ENCODE results near the gene XXYLT1.

The XXYLT1 gene

DNA sequence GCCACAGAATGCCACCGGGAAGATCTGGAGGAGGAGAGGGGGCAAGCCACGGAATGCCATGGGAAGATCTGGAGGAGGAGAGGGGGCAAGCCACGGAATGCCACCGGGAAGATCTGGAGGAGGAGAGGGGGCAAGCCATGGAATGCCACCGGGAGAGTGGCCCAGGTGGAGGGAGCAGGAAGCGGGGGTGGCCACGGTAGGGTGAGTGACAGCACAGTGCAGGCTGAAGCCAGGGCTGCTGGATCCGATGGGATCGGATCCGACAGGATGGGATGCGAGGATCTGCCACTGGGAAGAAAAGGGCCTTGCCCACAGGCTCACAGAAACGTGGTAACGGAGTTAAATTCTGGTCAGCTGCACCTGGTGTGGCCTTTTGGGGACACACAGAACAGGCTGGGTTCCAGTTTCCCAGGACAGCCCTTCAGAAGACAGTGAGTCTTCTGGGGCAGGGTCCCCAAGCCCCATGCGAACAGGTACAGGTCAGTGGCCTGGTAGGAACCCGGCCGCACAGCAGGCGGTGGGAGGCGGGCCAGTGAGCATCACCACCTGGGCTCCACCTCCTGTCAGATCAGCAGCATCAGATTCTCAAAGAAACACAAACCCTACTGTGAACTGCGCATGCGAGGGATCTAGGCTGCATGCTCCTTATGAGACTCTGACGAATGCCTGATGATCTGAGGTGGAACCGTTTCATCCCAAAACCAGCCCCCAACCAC is 58.8 kb downstream of the XXYLT1 start:
- Histone ChIP-seq H3K27me3 (ENCODE audit: control insufficient read depth, low read length) (no peaks in the 10 kb centered on the region), H3K4me3 (ENCODE audit: low read length) (no peak overlapping the region), H3K4me1 (ENCODE audit: control insufficient read depth, low read length) (peaks cover 12% of the 10 kb centered on the region), H3K9me3 (ENCODE audit: control insufficient read depth, insufficient read depth, low read length) (no peaks in the 10 kb centered on the region), H4K20me1 (ENCODE audit: control insufficient read depth, insufficient read depth, low read depth, low read length) (no peaks in the 10 kb centered on the region), H3F3A (ENCODE audit: control insufficient read depth, insufficient read depth) (no peaks in the 10 kb centered on the region), H3K27ac (ENCODE audit: low read depth, low read length) (no peak overlapping the region), H3K79me2 (ENCODE audit: control insufficient read depth, low read length) (peaks cover 25% of the 10 kb centered on the region), H3K36me3 (ENCODE audit: control insufficient read depth, low read length) (no peaks in the 10 kb centered on the region), H3K4me2 (ENCODE audit: low read length) (no peak overlapping the region), H3K9me2 (replicated peaks; ENCODE audit: control insufficient read depth, low read length) (no peaks in the 10 kb centered on the region)
- TF ChIP-seq, protein P1, sequence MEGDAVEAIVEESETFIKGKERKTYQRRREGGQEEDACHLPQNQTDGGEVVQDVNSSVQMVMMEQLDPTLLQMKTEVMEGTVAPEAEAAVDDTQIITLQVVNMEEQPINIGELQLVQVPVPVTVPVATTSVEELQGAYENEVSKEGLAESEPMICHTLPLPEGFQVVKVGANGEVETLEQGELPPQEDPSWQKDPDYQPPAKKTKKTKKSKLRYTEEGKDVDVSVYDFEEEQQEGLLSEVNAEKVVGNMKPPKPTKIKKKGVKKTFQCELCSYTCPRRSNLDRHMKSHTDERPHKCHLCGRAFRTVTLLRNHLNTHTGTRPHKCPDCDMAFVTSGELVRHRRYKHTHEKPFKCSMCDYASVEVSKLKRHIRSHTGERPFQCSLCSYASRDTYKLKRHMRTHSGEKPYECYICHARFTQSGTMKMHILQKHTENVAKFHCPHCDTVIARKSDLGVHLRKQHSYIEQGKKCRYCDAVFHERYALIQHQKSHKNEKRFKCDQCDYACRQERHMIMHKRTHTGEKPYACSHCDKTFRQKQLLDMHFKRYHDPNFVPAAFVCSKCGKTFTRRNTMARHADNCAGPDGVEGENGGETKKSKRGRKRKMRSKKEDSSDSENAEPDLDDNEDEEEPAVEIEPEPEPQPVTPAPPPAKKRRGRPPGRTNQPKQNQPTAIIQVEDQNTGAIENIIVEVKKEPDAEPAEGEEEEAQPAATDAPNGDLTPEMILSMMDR (IDR thresholded peaks at IDR 0.05; ENCODE audit: low read depth, low read length, poor library complexity, severe bottlenecking): no peak
- TF ChIP-seq EZH2phosphoT487 (IDR thresholded peaks at IDR 0.05; ENCODE audit: borderline replicate concordance, low read length): no peak

DNA sequence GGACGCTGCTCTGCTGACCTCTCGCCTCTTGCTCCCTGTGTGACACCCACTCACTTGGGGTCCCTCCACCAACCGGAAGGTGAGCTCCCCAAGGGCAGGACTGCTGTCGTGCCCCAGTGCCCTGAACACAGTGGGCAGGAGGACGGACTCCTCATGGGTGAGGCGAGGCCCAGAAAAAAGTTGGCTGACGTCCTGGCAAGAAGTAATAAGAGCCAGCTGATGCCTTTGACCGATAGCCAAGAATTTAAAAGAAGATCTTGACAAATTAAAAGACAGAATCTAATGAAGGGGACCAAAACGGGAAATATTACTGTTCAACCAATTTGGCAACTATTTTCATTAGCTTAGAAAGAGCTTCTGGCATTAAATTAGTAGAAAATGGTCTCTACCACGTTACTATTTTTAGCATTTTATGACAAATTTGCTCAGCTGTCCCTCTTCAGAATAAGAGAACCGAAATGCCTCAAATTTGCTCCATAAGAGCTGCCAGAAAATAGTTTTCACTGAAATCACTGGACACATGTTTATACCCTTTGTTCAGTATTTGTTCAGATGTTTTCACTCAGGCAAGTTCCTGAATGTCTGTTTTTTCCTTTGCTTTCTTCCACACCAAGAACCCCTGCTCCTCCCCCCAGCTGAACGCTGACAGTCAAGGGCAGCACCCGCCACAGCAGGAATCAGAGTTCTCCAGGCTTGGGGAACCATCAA is 60.5 kb downstream of the XXYLT1 start:
- H3K4me3 ChIP-seq (ENCODE audit: low read length): no peak overlapping the region
- peaks cover 12% of the 10 kb centered on the region for H3K4me1 ChIP-seq (ENCODE audit: control insufficient read depth, low read length)
- no peaks in the 10 kb centered on the region for H4K20me1 ChIP-seq (ENCODE audit: control insufficient read depth, insufficient read depth, low read depth, low read length)
- H3K79me2 ChIP-seq (ENCODE audit: control insufficient read depth, low read length): peaks cover 25% of the 10 kb centered on the region
- H3K9me3 ChIP-seq (ENCODE audit: control insufficient read depth, insufficient read depth, low read length): no peaks in the 10 kb centered on the region
- H3K36me3 ChIP-seq (ENCODE audit: control insufficient read depth, low read length): no peaks in the 10 kb centered on the region
- no peak overlapping the region for H3K27ac ChIP-seq (ENCODE audit: low read depth, low read length)
- H3K9me2 ChIP-seq (replicated peaks; ENCODE audit: control insufficient read depth, low read length): no peaks in the 10 kb centered on the region
- no peak for TF ChIP-seq EZH2phosphoT487 (IDR thresholded peaks at IDR 0.05; ENCODE audit: borderline replicate concordance, low read length)
- TF ChIP-seq, protein P1 (IDR thresholded peaks at IDR 0.05; ENCODE audit: low read depth, low read length, poor library complexity, severe bottlenecking): no peak
- H3F3A ChIP-seq (ENCODE audit: control insufficient read depth, insufficient read depth): no peaks in the 10 kb centered on the region
- no peak overlapping the region for H3K4me2 ChIP-seq (ENCODE audit: low read length)
- no peaks in the 10 kb centered on the region for H3K27me3 ChIP-seq (ENCODE audit: control insufficient read depth, low read length)

DNA sequence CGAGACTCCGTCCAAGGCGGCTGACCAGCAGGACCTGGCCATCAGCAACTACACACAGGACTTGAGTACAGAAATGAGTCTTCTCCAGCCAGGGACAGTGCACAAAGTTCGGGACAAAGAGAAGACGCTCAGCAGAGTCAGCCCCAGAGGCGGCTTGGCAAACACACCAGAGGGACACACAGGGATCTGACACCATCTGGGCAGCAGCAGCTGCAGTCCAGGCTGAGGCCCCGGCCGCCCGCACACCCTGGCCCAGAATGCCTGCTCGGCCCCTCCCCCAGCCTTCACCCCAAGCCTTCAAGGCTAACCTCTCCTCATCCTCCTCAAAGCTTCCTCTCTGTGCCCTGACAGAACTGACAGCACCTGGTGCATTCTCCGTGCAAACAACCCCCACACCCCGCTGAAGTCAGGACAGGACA is 61.1 kb downstream of the XXYLT1 start:
- Histone ChIP-seq H3K9me3 (ENCODE audit: control insufficient read depth, insufficient read depth, low read length) (no peaks in the 10 kb centered on the region), H3K36me3 (ENCODE audit: control insufficient read depth, low read length) (no peaks in the 10 kb centered on the region), H3K27me3 (ENCODE audit: control insufficient read depth, low read length) (no peaks in the 10 kb centered on the region), H3K4me2 (ENCODE audit: low read length) (no peak overlapping the region), H3F3A (ENCODE audit: control insufficient read depth, insufficient read depth) (no peaks in the 10 kb centered on the region), H3K9me2 (replicated peaks; ENCODE audit: control insufficient read depth, low read length) (no peaks in the 10 kb centered on the region), H3K27ac (ENCODE audit: low read depth, low read length) (no peak overlapping the region), H3K4me1 (ENCODE audit: control insufficient read depth, low read length) (peaks cover 12% of the 10 kb centered on the region), H4K20me1 (ENCODE audit: control insufficient read depth, insufficient read depth, low read depth, low read length) (peaks cover 4% of the 10 kb centered on the region; the same call in 1 of the 2 replicates), H3K4me3 (ENCODE audit: low read length) (no peak overlapping the region), H3K79me2 (ENCODE audit: control insufficient read depth, low read length) (peaks cover 25% of the 10 kb centered on the region)
- TF ChIP-seq EZH2phosphoT487 (IDR thresholded peaks at IDR 0.05; ENCODE audit: borderline replicate concordance, low read length): no peak
- TF ChIP-seq, protein P1 (IDR thresholded peaks at IDR 0.05; ENCODE audit: low read depth, low read length, poor library complexity, severe bottlenecking): no peak

All from DOHH2 (cell line).